ENCODE results near the gene ATP1A3.
"Not testable (repeated sequence)": the region's sequence is repeated elsewhere in the genome, so short reads cannot be mapped to it uniquely, and the experiment has no call there.

Gene ATP1A3

DNA sequence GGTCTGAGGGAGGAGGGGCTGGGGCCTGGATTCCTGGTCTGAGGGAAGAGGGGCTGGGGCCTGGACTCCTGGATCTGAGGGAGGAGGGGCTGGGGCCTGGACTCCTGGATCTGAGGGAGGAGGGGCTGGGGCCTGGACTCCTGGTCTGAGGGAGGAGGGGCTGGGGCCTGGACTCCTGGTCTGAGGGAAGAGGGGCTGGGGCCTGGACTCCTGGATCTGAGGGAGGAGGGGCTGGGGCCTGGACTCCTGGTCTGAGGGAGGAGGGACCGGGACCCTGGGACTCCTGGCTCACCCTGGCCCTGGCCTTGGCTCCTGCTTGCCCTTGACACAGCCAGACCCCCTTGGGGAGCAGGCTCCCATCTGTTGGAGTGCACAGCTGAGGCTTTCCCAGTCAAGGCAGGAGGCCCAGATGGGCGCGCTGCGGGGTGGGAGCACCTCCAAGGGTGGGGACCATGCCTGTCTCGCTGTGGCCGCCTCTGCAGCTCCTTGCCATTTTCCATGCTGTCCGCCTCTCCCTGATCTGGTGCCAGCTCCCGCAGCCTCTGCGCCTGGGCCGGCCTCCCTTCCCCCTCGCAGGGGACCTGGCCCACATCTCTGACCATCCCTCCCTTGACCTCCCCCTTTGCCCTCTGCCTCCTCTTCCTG, 2.0 kb downstream of the ATP1A3 start:
- H3K4me3 ChIP-seq (ENCODE audit: insufficient read depth in 1 of 2, low read depth in 1 of 2, low read length in 2 of 2); H2AFZ ChIP-seq (ENCODE audit: low read depth, low read length); H3K18ac ChIP-seq (ENCODE audit: low read depth in 1 of 2, low read length in 2 of 2); H2BK5ac ChIP-seq (ENCODE audit: low read depth, low read length, poor library complexity, severe bottlenecking); H3K23ac ChIP-seq (ENCODE audit: low read length in 2 of 2); H4K91ac ChIP-seq (ENCODE audit: low read length); H3K9me3 ChIP-seq (ENCODE audit: control insufficient read depth, low read length); DNase-seq; H2BK12ac ChIP-seq (ENCODE audit: low read length in 2 of 2); H4K8ac ChIP-seq (ENCODE audit: low read length); H2AK5ac ChIP-seq (ENCODE audit: low read length, severe bottlenecking); H3K9ac ChIP-seq (ENCODE audit: low read length); H3K36me3 ChIP-seq (ENCODE audit: control insufficient read depth in 1 of 2, insufficient read depth in 2 of 2, low read depth in 1 of 2, low read length in 2 of 2); H3K4ac ChIP-seq (ENCODE audit: low read depth in 1 of 2, low read length in 2 of 2); H2BK15ac ChIP-seq (ENCODE audit: low read depth, poor library complexity, severe bottlenecking); H3K4me2 ChIP-seq (ENCODE audit: low read length, poor library complexity, severe bottlenecking); H3K79me1 ChIP-seq (replicated peaks; ENCODE audit: low read length, poor library complexity, severe bottlenecking); H3K27ac ChIP-seq (ENCODE audit: low read length, poor library complexity, severe bottlenecking); H2BK120ac ChIP-seq (ENCODE audit: low read depth, low read length); H3K14ac ChIP-seq (ENCODE audit: low read length in 2 of 2): not testable (repeated sequence)
- H3K27me3 ChIP-seq (ENCODE audit: control insufficient read depth in 1 of 2, insufficient read depth in 1 of 2, low read length in 2 of 2), result peaks cover 59 to 83% of the 10 kb centered on the region in 2 experiments
- WGBS, result 91% methylated on average over 11 of the region's 11 CpGs
- peaks cover 13% of the 10 kb centered on the region for H3K4me1 ChIP-seq (ENCODE audit: control insufficient read depth, insufficient read depth, low read depth, low read length)

DNA sequence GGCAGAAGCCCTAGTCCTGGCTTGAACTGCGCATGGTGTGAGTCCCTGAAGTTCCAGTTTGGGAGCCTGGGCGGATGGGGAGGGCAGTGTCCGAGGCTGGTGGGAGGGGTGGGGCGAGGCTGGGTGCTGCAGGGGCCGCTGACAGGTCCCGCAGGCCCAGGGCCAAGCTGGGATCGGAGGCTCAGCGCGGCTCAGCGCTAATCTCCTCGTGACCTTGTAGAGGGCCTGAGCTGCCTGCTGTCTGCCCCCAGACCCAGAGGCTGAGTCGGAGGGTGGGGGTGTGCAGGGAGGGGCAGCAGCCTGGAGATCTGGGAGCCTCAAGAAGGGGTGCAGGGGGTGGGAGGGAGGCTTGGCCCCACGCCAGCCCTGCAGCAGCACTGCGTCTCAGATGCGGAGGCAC, 3.0 kb downstream of the ATP1A3 start:
- Histone ChIP-seq H3K4me2 (ENCODE audit: low read length, poor library complexity, severe bottlenecking) (no peak overlapping the region), H3K9ac (ENCODE audit: low read length) (no peak overlapping the region), H3K23ac (ENCODE audit: low read length in 2 of 2) (no peak overlapping the region), H3K4me3 (ENCODE audit: insufficient read depth in 1 of 2, low read depth in 1 of 2, low read length in 2 of 2) (no peak overlapping the region), H2BK120ac (ENCODE audit: low read depth, low read length) (no peak overlapping the region), H3K4ac (ENCODE audit: low read depth in 1 of 2, low read length in 2 of 2) (no peak overlapping the region), H2AK5ac (ENCODE audit: low read length, severe bottlenecking) (no peak overlapping the region), H2BK15ac (ENCODE audit: low read depth, poor library complexity, severe bottlenecking) (no peak overlapping the region), H3K27ac (ENCODE audit: low read length, poor library complexity, severe bottlenecking) (no peak overlapping the region), H3K9me3 (ENCODE audit: control insufficient read depth, low read length) (no peaks in the 10 kb centered on the region), H2BK12ac (ENCODE audit: low read length in 2 of 2) (no peak overlapping the region), H4K91ac (ENCODE audit: low read length) (no peak overlapping the region), H2AFZ (ENCODE audit: low read depth, low read length) (no peak overlapping the region), H3K79me1 (replicated peaks; ENCODE audit: low read length, poor library complexity, severe bottlenecking) (no peaks in the 10 kb centered on the region), H3K27me3 (ENCODE audit: control insufficient read depth in 1 of 2, insufficient read depth in 1 of 2, low read length in 2 of 2) (peaks cover 52 to 78% of the 10 kb centered on the region in 2 experiments), H3K18ac (ENCODE audit: low read depth in 1 of 2, low read length in 2 of 2) (no peak overlapping the region), H2BK5ac (ENCODE audit: low read depth, low read length, poor library complexity, severe bottlenecking) (no peak overlapping the region), H4K8ac (ENCODE audit: low read length) (no peak overlapping the region), H3K14ac (ENCODE audit: low read length in 2 of 2) (no peak overlapping the region), H3K4me1 (ENCODE audit: control insufficient read depth, insufficient read depth, low read depth, low read length) (peaks cover 13% of the 10 kb centered on the region), H3K36me3 (ENCODE audit: control insufficient read depth in 1 of 2, insufficient read depth in 2 of 2, low read depth in 1 of 2, low read length in 2 of 2) (no peaks in the 10 kb centered on the region)
- no peak for DNase-seq
- WGBS, result 66% methylated on average over 15 of the region's 15 CpGs

DNA sequence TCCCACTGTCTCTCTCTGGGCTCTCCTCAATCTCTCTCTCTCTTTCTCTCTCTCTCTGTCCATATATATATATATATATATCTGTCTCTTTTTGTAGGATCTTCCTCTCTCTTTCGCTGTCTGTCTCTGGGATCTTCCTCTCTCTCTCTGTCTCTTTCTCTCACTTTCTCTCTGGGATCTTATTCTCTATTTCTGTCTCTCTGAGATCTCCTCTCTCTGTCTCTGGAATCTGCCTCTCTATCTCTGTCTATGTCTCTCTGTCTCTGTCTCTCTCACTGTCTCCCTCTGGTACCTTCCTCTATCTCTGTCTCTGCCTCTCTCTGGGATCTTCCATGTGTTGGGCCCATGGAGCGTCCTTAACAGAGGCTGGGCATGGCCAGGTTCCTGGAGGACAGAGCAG, 3.4 kb downstream of the ATP1A3 start:
- Histone ChIP-seq H3K36me3 (ENCODE audit: control insufficient read depth in 1 of 2, insufficient read depth in 2 of 2, low read depth in 1 of 2, low read length in 2 of 2) (no peaks in the 10 kb centered on the region), H2BK120ac (ENCODE audit: low read depth, low read length) (no peak overlapping the region), H3K9me3 (ENCODE audit: control insufficient read depth, low read length) (no peaks in the 10 kb centered on the region), H3K4ac (ENCODE audit: low read depth in 1 of 2, low read length in 2 of 2) (no peak overlapping the region), H3K14ac (ENCODE audit: low read length in 2 of 2) (no peak overlapping the region), H2AK5ac (ENCODE audit: low read length, severe bottlenecking) (no peak overlapping the region), H2BK5ac (ENCODE audit: low read depth, low read length, poor library complexity, severe bottlenecking) (no peak overlapping the region), H3K27me3 (ENCODE audit: control insufficient read depth in 1 of 2, insufficient read depth in 1 of 2, low read length in 2 of 2) (peaks cover 47 to 77% of the 10 kb centered on the region in 2 experiments), H3K79me1 (replicated peaks; ENCODE audit: low read length, poor library complexity, severe bottlenecking) (no peaks in the 10 kb centered on the region), H2BK15ac (ENCODE audit: low read depth, poor library complexity, severe bottlenecking) (no peak overlapping the region), H3K4me1 (ENCODE audit: control insufficient read depth, insufficient read depth, low read depth, low read length) (peaks cover 13% of the 10 kb centered on the region), H3K27ac (ENCODE audit: low read length, poor library complexity, severe bottlenecking) (no peak overlapping the region), H3K4me2 (ENCODE audit: low read length, poor library complexity, severe bottlenecking) (no peak overlapping the region), H3K9ac (ENCODE audit: low read length) (no peak overlapping the region), H4K91ac (ENCODE audit: low read length) (no peak overlapping the region), H2AFZ (ENCODE audit: low read depth, low read length) (no peak overlapping the region), H3K18ac (ENCODE audit: low read depth in 1 of 2, low read length in 2 of 2) (no peak overlapping the region), H3K23ac (ENCODE audit: low read length in 2 of 2) (no peak overlapping the region), H4K8ac (ENCODE audit: low read length) (no peak overlapping the region), H2BK12ac (ENCODE audit: low read length in 2 of 2) (no peak overlapping the region), H3K4me3 (ENCODE audit: insufficient read depth in 1 of 2, low read depth in 1 of 2, low read length in 2 of 2) (no peak overlapping the region)
- no peak for DNase-seq
- 95% methylated on average over 2 of the region's 2 CpGs for WGBS

DNA sequence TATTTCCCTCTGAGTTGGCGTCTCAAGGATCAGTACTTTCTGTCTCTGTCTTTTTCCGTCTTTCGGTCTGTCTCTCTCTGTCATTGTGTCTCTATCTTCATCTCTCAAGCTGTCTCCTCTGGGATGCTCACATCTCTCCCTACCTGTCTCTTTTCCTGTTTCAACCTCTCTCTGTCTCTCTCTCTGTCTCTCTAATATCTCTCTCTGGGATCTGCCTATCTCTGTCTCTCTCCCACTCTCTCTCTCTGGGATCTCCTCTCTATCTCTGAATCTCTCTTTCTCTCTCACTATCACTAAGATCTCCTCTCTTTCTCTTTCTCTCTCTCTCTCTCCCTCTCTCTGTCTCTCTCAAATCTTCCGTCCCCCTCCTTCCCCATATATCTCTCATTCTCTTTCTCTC, 4.0 kb downstream of the ATP1A3 start:
- Histone ChIP-seq H3K36me3 (ENCODE audit: control insufficient read depth in 1 of 2, insufficient read depth in 2 of 2, low read depth in 1 of 2, low read length in 2 of 2) (no peaks in the 10 kb centered on the region), H3K9ac (ENCODE audit: low read length) (no peak overlapping the region), H3K18ac (ENCODE audit: low read depth in 1 of 2, low read length in 2 of 2) (no peak overlapping the region), H4K8ac (ENCODE audit: low read length) (no peak overlapping the region), H3K4me1 (ENCODE audit: control insufficient read depth, insufficient read depth, low read depth, low read length) (peaks cover 13% of the 10 kb centered on the region), H2BK12ac (ENCODE audit: low read length in 2 of 2) (no peak overlapping the region), H2BK120ac (ENCODE audit: low read depth, low read length) (no peak overlapping the region), H3K4ac (ENCODE audit: low read depth in 1 of 2, low read length in 2 of 2) (no peak overlapping the region), H3K14ac (ENCODE audit: low read length in 2 of 2) (no peak overlapping the region), H3K4me2 (ENCODE audit: low read length, poor library complexity, severe bottlenecking) (no peak overlapping the region), H2BK5ac (ENCODE audit: low read depth, low read length, poor library complexity, severe bottlenecking) (no peak overlapping the region), H2BK15ac (ENCODE audit: low read depth, poor library complexity, severe bottlenecking) (no peak overlapping the region), H3K9me3 (ENCODE audit: control insufficient read depth, low read length) (no peaks in the 10 kb centered on the region), H2AK5ac (ENCODE audit: low read length, severe bottlenecking) (no peak overlapping the region), H3K27me3 (ENCODE audit: control insufficient read depth in 1 of 2, insufficient read depth in 1 of 2, low read length in 2 of 2) (peaks cover 42 to 75% of the 10 kb centered on the region in 2 experiments), H4K91ac (ENCODE audit: low read length) (no peak overlapping the region), H3K23ac (ENCODE audit: low read length in 2 of 2) (no peak overlapping the region), H2AFZ (ENCODE audit: low read depth, low read length) (no peak overlapping the region), H3K27ac (ENCODE audit: low read length, poor library complexity, severe bottlenecking) (no peak overlapping the region), H3K4me3 (ENCODE audit: insufficient read depth in 1 of 2, low read depth in 1 of 2, low read length in 2 of 2) (no peak overlapping the region), H3K79me1 (replicated peaks; ENCODE audit: low read length, poor library complexity, severe bottlenecking) (no peaks in the 10 kb centered on the region)
- DNase-seq, result no peak
- 93% methylated on average over 4 of the region's 4 CpGs for WGBS
